GM19193 (cell line): ENCODE measurements around the gene NCEH1.

Source experiments
- POLR2A ChIP-seq: IDR thresholded peaks from 4 replicates; pipeline ENCODE4 v1.6.1; 2011; ENCODE audit not compliant: insufficient read depth, insufficient read length; ENCODE audit errors: extremely low read depth

Gene NCEH1

GRCh38 chr3:172710664-172711453 is at the start of gene NCEH1:
TSS of gene NCEH1 (minus strand) at chr3:172711067. CDS start at chr3:172710984, 83 bp downstream.
- peak; percentile 85 for TF ChIP-seq POLR2A

GRCh38 chr3:172753125-172753524 is 42.3 kb upstream of the NCEH1 start:
- no peak for TF ChIP-seq POLR2A

- TF ChIP-seq POLR2A = no peak
Measured at GRCh38 chr3:172752651-172753050, 41.8 kb upstream of the NCEH1 start.

GRCh38 chr3:172751175-172751704 is 40.4 kb upstream of the NCEH1 start:
- TF ChIP-seq POLR2A = no peak

GRCh38 chr3:172750368-172751174 is 39.7 kb upstream of the NCEH1 start, which contains the start of gene ECT2:
TSS of gene ECT2 (plus strand) at chr3:172750726. CDS start at chr3:172754531, 3,805 bp downstream.
- peak; percentile 79 for TF ChIP-seq POLR2A

- no peak for TF ChIP-seq POLR2A
Measured at GRCh38 chr3:172750069-172750367, 39.2 kb upstream of the NCEH1 start.

- no peak for TF ChIP-seq POLR2A
Measured at GRCh38 chr3:172749230-172749965, 38.5 kb upstream of the NCEH1 start.

- TF ChIP-seq POLR2A = no peak
Measured at GRCh38 chr3:172746475-172746874, 35.6 kb upstream of the NCEH1 start.

GRCh38 chr3:172739462-172739861 is 28.6 kb upstream of the NCEH1 start:
- TF ChIP-seq POLR2A = no peak

- TF ChIP-seq POLR2A = no peak
Measured at GRCh38 chr3:172735014-172735413, 24.1 kb upstream of the NCEH1 start.

- no peak for TF ChIP-seq POLR2A
Measured at GRCh38 chr3:172726380-172726779, 15.5 kb upstream of the NCEH1 start.

- no peak for TF ChIP-seq POLR2A
Measured at GRCh38 chr3:172717493-172718088, 6.7 kb upstream of the NCEH1 start.

GRCh38 chr3:172716476-172716875 is 5.6 kb upstream of the NCEH1 start:
- TF ChIP-seq POLR2A = no peak

- no peak for TF ChIP-seq POLR2A
Measured at GRCh38 chr3:172713316-172713715, 2.4 kb upstream of the NCEH1 start.

GRCh38 chr3:172711454-172711795 is 558 bp upstream of the NCEH1 start:
- TF ChIP-seq POLR2A = no peak
